ENCODE measurements around the gene SPOCK1. TPM values are rescaled to one million over a fixed set of nuclear protein-coding genes. Genes with fewer than 3 reads are reported as not detected.

SPOCK1 gene
- total RNA-seq, 1 experiment from 2014 or later = 4.0 TPM

GRCh38 chr5:137306903-137307302, 192.2 kb downstream of the SPOCK1 start:
- intact Hi-C loops (cut with micrococcal nuclease; ENCODE audit: unreplicated experiment) = no loop called here
- ChIA-PET POLR2A (ENCODE audit: low non-redundant PET) (no interaction called here), CTCF (no interaction called here)
- DNase-seq (ENCODE audit: low spot score) = no peak
- Histone ChIP-seq H3K9me3 (ENCODE audit: low read depth, low read length, poor library complexity, severe bottlenecking) (no peaks in the 10 kb centered on the region), H3K4me3 (ENCODE audit: low read depth, low read length, poor library complexity, severe bottlenecking) (no peak overlapping the region), H3K27ac (ENCODE audit: low read depth, low read length, poor library complexity, severe bottlenecking) (no peak overlapping the region), H3K27me3 (replicated peaks; ENCODE audit: insufficient read depth, low read depth, low read length, poor library complexity) (no peaks in the 10 kb centered on the region), H3K4me1 (ENCODE audit: insufficient read depth, low read length, poor library complexity, severe bottlenecking) (peaks cover 2% of the 10 kb centered on the region), H3K36me3 (ENCODE audit: insufficient read depth, low read length, poor library complexity, severe bottlenecking) (no peaks in the 10 kb centered on the region)
- TF ChIP-seq EZH2 (IDR thresholded peaks at IDR 0.05; ENCODE audit: borderline replicate concordance, low read depth, low read length, poor library complexity, severe bottlenecking) (no peak), CTCF (conservative IDR thresholded peaks at IDR 0.05; ENCODE audit: low read depth, low read length) (no peak)
- no TSS peak for BruUV-seq (replicated peaks)

GRCh38 chr5:137305971-137306602, 193.0 kb downstream of the SPOCK1 start:
- peaks cover 2% of the 10 kb centered on the region for H3K4me1 ChIP-seq (ENCODE audit: insufficient read depth, low read length, poor library complexity, severe bottlenecking)
- no peak for DNase-seq (ENCODE audit: low spot score)
- no peak overlapping the region for H3K4me3 ChIP-seq (ENCODE audit: low read depth, low read length, poor library complexity, severe bottlenecking)
- no TSS peak for BruUV-seq (replicated peaks)
- H3K27me3 ChIP-seq (replicated peaks; ENCODE audit: insufficient read depth, low read depth, low read length, poor library complexity) = no peaks in the 10 kb centered on the region
- intact Hi-C loops (cut with micrococcal nuclease; ENCODE audit: unreplicated experiment) = no loop called here
- TF ChIP-seq CTCF (conservative IDR thresholded peaks at IDR 0.05; ENCODE audit: low read depth, low read length) = no peak
- TF ChIP-seq EZH2 (IDR thresholded peaks at IDR 0.05; ENCODE audit: borderline replicate concordance, low read depth, low read length, poor library complexity, severe bottlenecking) = no peak
- H3K27ac ChIP-seq (ENCODE audit: low read depth, low read length, poor library complexity, severe bottlenecking) = no peak overlapping the region
- no peaks in the 10 kb centered on the region for H3K9me3 ChIP-seq (ENCODE audit: low read depth, low read length, poor library complexity, severe bottlenecking)
- no peaks in the 10 kb centered on the region for H3K36me3 ChIP-seq (ENCODE audit: insufficient read depth, low read length, poor library complexity, severe bottlenecking)
- POLR2A ChIA-PET (ENCODE audit: low non-redundant PET) = no interaction called here
- CTCF ChIA-PET = no interaction called here

- POLR2A ChIA-PET (ENCODE audit: low non-redundant PET) = no interaction called here
- TF ChIP-seq CTCF (conservative IDR thresholded peaks at IDR 0.05; ENCODE audit: low read depth, low read length) (no peak), EZH2 (IDR thresholded peaks at IDR 0.05; ENCODE audit: borderline replicate concordance, low read depth, low read length, poor library complexity, severe bottlenecking) (no peak)
- Histone ChIP-seq H3K36me3 (ENCODE audit: insufficient read depth, low read length, poor library complexity, severe bottlenecking) (no peaks in the 10 kb centered on the region), H3K27ac (ENCODE audit: low read depth, low read length, poor library complexity, severe bottlenecking) (no peak overlapping the region), H3K9me3 (ENCODE audit: low read depth, low read length, poor library complexity, severe bottlenecking) (no peaks in the 10 kb centered on the region), H3K4me3 (ENCODE audit: low read depth, low read length, poor library complexity, severe bottlenecking) (no peak overlapping the region), H3K4me1 (ENCODE audit: insufficient read depth, low read length, poor library complexity, severe bottlenecking) (no peaks in the 10 kb centered on the region), H3K27me3 (replicated peaks; ENCODE audit: insufficient read depth, low read depth, low read length, poor library complexity) (no peaks in the 10 kb centered on the region)
- CTCF ChIA-PET = no interaction called here
- intact Hi-C loops (cut with micrococcal nuclease; ENCODE audit: unreplicated experiment) = no loop called here
- BruUV-seq (replicated peaks) = no TSS peak
- no peak for DNase-seq (ENCODE audit: low spot score)
Observed at GRCh38 chr5:137304226-137304874, 194.8 kb downstream of the SPOCK1 start.

Measured in A673 (cell line).